Neuronal stem cell (in vitro differentiated cells): ENCODE results near the gene ST7.

Experiments used
- DNase-seq: peaks from one replicate; pipeline ENCODE4 v3.0.0-alpha.2; 2013; ENCODE audit warnings: low spot score
- H2AFZ ChIP-seq: one replicate; pipeline ENCODE4 v1.6.1; 2013; ENCODE audit warnings: mild to moderate bottlenecking, low read length, inconsistent platforms
- H2AK5ac ChIP-seq: 2 replicates; pipeline ENCODE4 v1.6.1; 2013; ENCODE audit warnings: low read depth, mild to moderate bottlenecking, inconsistent platforms, low read length, moderate library complexity, mixed read lengths
- H2BK120ac ChIP-seq: 2 replicates; pipeline ENCODE4 v1.6.1; 2013; ENCODE audit warnings: low read depth, mild to moderate bottlenecking, inconsistent platforms, low read length, moderate library complexity, mixed read lengths
- H2BK12ac ChIP-seq: one replicate; pipeline ENCODE4 v1.6.1; 2013; ENCODE audit warnings: low read length, inconsistent platforms
- H2BK15ac ChIP-seq: 2 replicates; pipeline ENCODE4 v1.6.1; 2013; ENCODE audit warnings: mild to moderate bottlenecking, low read length, inconsistent platforms, mixed read lengths
- H2BK5ac ChIP-seq: one replicate; pipeline ENCODE4 v1.6.1; 2013; ENCODE audit warnings: inconsistent platforms, mild to moderate bottlenecking, low read length, moderate library complexity
- H3K14ac ChIP-seq: one replicate; pipeline ENCODE4 v1.6.1; 2013; ENCODE audit warnings: low read length, inconsistent platforms
- H3K18ac ChIP-seq: 2 replicates; pipeline ENCODE4 v1.6.1; 2013; ENCODE audit warnings: low read length, inconsistent platforms
- H3K23ac ChIP-seq: 2 replicates; pipeline ENCODE4 v1.6.1; 2013; ENCODE audit warnings: low read depth, mild to moderate bottlenecking, mixed read lengths, low read length, inconsistent platforms; ENCODE audit not compliant: poor library complexity
- H3K27ac ChIP-seq: replicated peaks from 3 replicates; pipeline ENCODE4 v1.5.1; 2013; ENCODE audit warnings: low read length, inconsistent platforms
- H3K27me3 ChIP-seq, 3 experiments: 2 replicates each; pipeline ENCODE4 v1.6.1; 2013; ENCODE audit warnings: low read length in 3 of 3, mild to moderate bottlenecking in 2 of 3, inconsistent platforms in 1 of 3, low read depth in 1 of 3, mixed read lengths in 1 of 3, moderate library complexity in 1 of 3; ENCODE audit not compliant: control insufficient read depth in 3 of 3, insufficient read depth in 3 of 3
- H3K36me3 ChIP-seq, 2 donors: replicated peaks in 1 of 2; 2 replicates each; pipeline ENCODE4 v1.6.1; 2013; ENCODE audit warnings: low read length in 2 of 2; ENCODE audit not compliant: control insufficient read depth in 2 of 2, insufficient read depth in 2 of 2
- H3K4ac ChIP-seq: 2 replicates; pipeline ENCODE4 v1.6.1; 2013; ENCODE audit warnings: inconsistent platforms, mild to moderate bottlenecking, low read length, moderate library complexity
- H3K4me1 ChIP-seq, 2 donors: 1 replicate in 1 of 2; 2 replicates in 1 of 2; pipeline ENCODE4 v1.6.1; 2013; ENCODE audit warnings: low read length in 2 of 2, low read depth in 1 of 2; ENCODE audit not compliant: control insufficient read depth in 2 of 2, insufficient read depth in 1 of 2
- H3K4me2 ChIP-seq: one replicate; pipeline ENCODE4 v1.6.1; 2013; ENCODE audit warnings: mild to moderate bottlenecking, low read length, inconsistent platforms; ENCODE audit not compliant: insufficient read depth, poor library complexity, severe bottlenecking
- H3K4me3 ChIP-seq, 2 donors: 2 replicates each; pipeline ENCODE4 v1.5.1; 2013; ENCODE audit warnings: low read length in 2 of 2, mild to moderate bottlenecking in 2 of 2, inconsistent platforms in 1 of 2, moderate library complexity in 1 of 2
- H3K79me1 ChIP-seq: one replicate; pipeline ENCODE4 v1.6.1; 2013; ENCODE audit warnings: low read depth, mild to moderate bottlenecking, inconsistent platforms, low read length, moderate library complexity
- H3K9ac ChIP-seq: one replicate; pipeline ENCODE4 v1.6.1; 2013; ENCODE audit warnings: mild to moderate bottlenecking, low read depth, low read length, inconsistent platforms; ENCODE audit not compliant: poor library complexity
- H3K9me3 ChIP-seq, 2 donors: replicated peaks in 1 of 2; 2 replicates each; pipeline versions ENCODE3 to v1.6.1; 2013; ENCODE audit warnings: low read length in 2 of 2, mild to moderate bottlenecking in 2 of 2, inconsistent platforms in 1 of 2, low read depth in 1 of 2, mixed read lengths in 1 of 2, moderate library complexity in 1 of 2; ENCODE audit not compliant: control insufficient read depth in 2 of 2, insufficient read depth in 1 of 2
- H4K8ac ChIP-seq: one replicate; pipeline ENCODE4 v1.6.1; 2013; ENCODE audit warnings: low read depth, mild to moderate bottlenecking, inconsistent platforms, low read length, moderate library complexity
- H4K91ac ChIP-seq: one replicate; pipeline ENCODE4 v1.6.1; 2013; ENCODE audit warnings: low read length, low read depth, mild to moderate bottlenecking, inconsistent platforms; ENCODE audit not compliant: poor library complexity
- WGBS, 2 donors: extraction: QIAGEN DNeasy Blood & Tissue Kit; methylation state at CpG; one replicate each; pipeline ENCODE4 v1.1.7; 2013; ENCODE audit warnings: missing lambda C conversion rate in 2 of 2, mixed read lengths in 1 of 2; ENCODE audit not compliant: insufficient read length in 2 of 2, insufficient replicate concordance in 1 of 2; ENCODE audit errors: extremely low coverage in 2 of 2; 5-methylcytosine and 5-hydroxymethylcytosine counted together

ST7 gene

GRCh38 chr7:116977172-116977571 lies 23.9 kb downstream of the ST7 start:
- H2AFZ ChIP-seq, result no peak overlapping the region
- H3K14ac ChIP-seq, result no peak overlapping the region
- H3K4me1 ChIP-seq, result no peaks in the 10 kb centered on the region
- H4K8ac ChIP-seq, result no peak overlapping the region
- H2BK12ac ChIP-seq, result no peak overlapping the region
- no CpG with 5 or more reads among the region's 1 CpG for WGBS, 2 donors
- H2BK15ac ChIP-seq, result no peak overlapping the region
- H3K9me3 ChIP-seq, result peaks cover 0 to 3% of the 10 kb centered on the region in 2 donors
- no peak overlapping the region for H2BK120ac ChIP-seq
- peaks cover 3% of the 10 kb centered on the region for H3K79me1 ChIP-seq
- no peak overlapping the region for H3K4me2 ChIP-seq
- no peak overlapping the region for H2AK5ac ChIP-seq
- H3K23ac ChIP-seq, result no peak overlapping the region
- H3K27me3 ChIP-seq, result no peaks in the 10 kb centered on the region
- H3K18ac ChIP-seq, result no peak overlapping the region
- no peak overlapping the region for H3K27ac ChIP-seq
- H4K91ac ChIP-seq, result no peak overlapping the region
- no peak overlapping the region for H3K9ac ChIP-seq
- H2BK5ac ChIP-seq, result no peak overlapping the region
- no peaks in the 10 kb centered on the region for H3K36me3 ChIP-seq
- DNase-seq, result no peak
- no peak overlapping the region for H3K4ac ChIP-seq
- no peak overlapping the region for H3K4me3 ChIP-seq

- Histone ChIP-seq H3K27me3 (no peaks in the 10 kb centered on the region), H3K9ac (no peak overlapping the region), H3K4me1 (no peaks in the 10 kb centered on the region), H4K8ac (no peak overlapping the region), H4K91ac (no peak overlapping the region), H2BK12ac (no peak overlapping the region), H2BK5ac (no peak overlapping the region), H3K14ac (no peak overlapping the region), H3K4me3 (no peak overlapping the region), H3K4me2 (no peak overlapping the region), H2BK15ac (no peak overlapping the region), H3K27ac (no peak overlapping the region), H3K4ac (no peak overlapping the region), H3K23ac (no peak overlapping the region), H3K9me3 (peaks cover 0 to 3% of the 10 kb centered on the region in 2 donors), H3K18ac (no peak overlapping the region), H2BK120ac (no peak overlapping the region), H2AFZ (no peak overlapping the region), H3K36me3 (no peaks in the 10 kb centered on the region), H2AK5ac (no peak overlapping the region), H3K79me1 (no peaks in the 10 kb centered on the region)
- no CpG with 5 or more reads among the region's 1 CpG for WGBS, 2 donors
- no peak for DNase-seq
Observed at GRCh38 chr7:116978006-116978405, 24.7 kb downstream of the ST7 start.

GRCh38 chr7:116979430-116979829 lies 26.1 kb downstream of the ST7 start:
- Histone ChIP-seq H3K27ac (no peak overlapping the region), H2BK5ac (no peak overlapping the region), H2BK15ac (no peak overlapping the region), H3K9ac (no peak overlapping the region), H3K36me3 (no peaks in the 10 kb centered on the region), H3K27me3 (no peaks in the 10 kb centered on the region), H4K8ac (no peak overlapping the region), H3K4me2 (no peak overlapping the region), H2BK120ac (no peak overlapping the region), H3K9me3 (no peaks in the 10 kb centered on the region), H3K4me3 (no peak overlapping the region), H2AFZ (no peak overlapping the region), H4K91ac (no peak overlapping the region), H2BK12ac (no peak overlapping the region), H3K14ac (no peak overlapping the region), H3K23ac (no peak overlapping the region), H3K4me1 (no peaks in the 10 kb centered on the region), H3K18ac (no peak overlapping the region), H3K79me1 (no peaks in the 10 kb centered on the region), H2AK5ac (no peak overlapping the region), H3K4ac (no peak overlapping the region)
- no CpG with 5 or more reads among the region's 3 CpGs for WGBS, 2 donors
- DNase-seq, result no peak

GRCh38 chr7:116980354-116980753 lies 27.1 kb downstream of the ST7 start:
- no peak overlapping the region for H2BK5ac ChIP-seq
- H2AFZ ChIP-seq, result no peak overlapping the region
- H2BK120ac ChIP-seq, result no peak overlapping the region
- no peak for DNase-seq
- H3K4me2 ChIP-seq, result no peak overlapping the region
- H3K4me3 ChIP-seq, result no peak overlapping the region
- H3K4me1 ChIP-seq, result no peaks in the 10 kb centered on the region
- H3K4ac ChIP-seq, result no peak overlapping the region
- no peaks in the 10 kb centered on the region for H3K27me3 ChIP-seq
- no peak overlapping the region for H4K91ac ChIP-seq
- no peak overlapping the region for H3K23ac ChIP-seq
- H2AK5ac ChIP-seq, result no peak overlapping the region
- no peak overlapping the region for H2BK12ac ChIP-seq
- H3K14ac ChIP-seq, result no peak overlapping the region
- no peak overlapping the region for H4K8ac ChIP-seq
- WGBS, 2 donors, result no CpG with 5 or more reads among the region's 4 CpGs
- no peak overlapping the region for H2BK15ac ChIP-seq
- no peak overlapping the region for H3K18ac ChIP-seq
- H3K79me1 ChIP-seq, result no peaks in the 10 kb centered on the region
- no peak overlapping the region for H3K9ac ChIP-seq
- H3K9me3 ChIP-seq, result no peaks in the 10 kb centered on the region
- no peaks in the 10 kb centered on the region for H3K36me3 ChIP-seq
- no peak overlapping the region for H3K27ac ChIP-seq
